GM12878 (cell line): ENCODE results near the gene RBP3. TPM values are rescaled to one million over a fixed set of nuclear protein-coding genes. Genes with fewer than 3 reads are reported as not detected.

Source experiments
- ATAC-seq: fragments of 200-7000 bp; cut with Tn5 transposase; 3 replicates; pipeline ENCODE4 v1.9.1; 2020; ENCODE audit warnings: mild to moderate bottlenecking, moderate library complexity
- BruUV-seq: library from RNA; stranded (reverse); fragments of 400-500 nt; replicated peaks from 2 replicates; lab custom pipeline; 2021; lab: Mats Ljungman, UMichigan
- CTCF ChIA-PET: fragments of 300-600 bp; sonication (Branson Sonifier 250); formaldehyde crosslinking; extraction: SDS; loops from one replicate; lab custom pipeline; 2021; ENCODE audit warnings: inconsistent platforms; lab: Yijun Ruan, JAX
- POLR2A ChIA-PET: fragments of 350-600 bp; formaldehyde crosslinking; extraction: SDS; loops from one replicate; lab custom pipeline; 2021; ENCODE audit warnings: inconsistent platforms; lab: Charles Lee
- RAD21 ChIA-PET: fragments of 300-600 bp; sonication (Branson Sonifier 250); formaldehyde crosslinking; loops from one replicate; lab custom pipeline; 2023; ENCODE audit warnings: antibody characterized with exemption; ENCODE audit not compliant: unreplicated experiment; lab: Charles Lee
- SMC1A ChIA-PET: fragments of 300-600 bp; sonication (Branson Sonifier 250); formaldehyde crosslinking; loops from one replicate; lab custom pipeline; 2023; ENCODE audit not compliant: unreplicated experiment, uncharacterized antibody; lab: Charles Lee
- DNase-seq: peaks from one replicate; pipeline ENCODE4 v3.0.0-alpha.2; 2011; ENCODE audit warnings: low read depth, low spot score
- FAIRE-seq: peaks from 3 replicates; lab custom pipeline; 2011; peaks lifted over from hg19 to GRCh38; lab: Jason Lieb, UNC
- H2AFZ ChIP-seq: 2 replicates; pipeline ENCODE4 v1.6.0; 2011; ENCODE audit warnings: low read depth, low read length, control low read depth; ENCODE audit not compliant: control insufficient read depth
- H3K27ac ChIP-seq: 2 replicates; pipeline ENCODE4 v1.5.1; 2011; ENCODE audit warnings: control low read depth; ENCODE audit not compliant: control insufficient read depth, insufficient read depth
- H3K27me3 ChIP-seq, 2 experiments: replicated peaks in 1 of 2; 2 replicates each; pipeline versions ENCODE4 v1.6.0 to v1.6.1; 2011; ENCODE audit warnings: low read length in 1 of 2; ENCODE audit not compliant: control insufficient read depth in 2 of 2, insufficient read depth in 2 of 2
- H3K36me3 ChIP-seq, 2 experiments: 2 replicates each; pipeline ENCODE4 v1.5.1; 2011; ENCODE audit warnings: low read length in 1 of 2; ENCODE audit not compliant: control insufficient read depth in 2 of 2, insufficient read depth in 2 of 2
- H3K4me1 ChIP-seq: 2 replicates; pipeline ENCODE4 v1.6.1; 2011; ENCODE audit warnings: mild to moderate bottlenecking, low read length, moderate library complexity, mixed read lengths; ENCODE audit not compliant: control insufficient read depth, insufficient read depth
- H3K4me2 ChIP-seq: 2 replicates; pipeline ENCODE4 v1.6.0; 2011; ENCODE audit warnings: control low read depth; ENCODE audit not compliant: control insufficient read depth, insufficient read depth
- H3K4me3 ChIP-seq: fragments of 200-600 bp; sonication (generic); 2 replicates; pipeline ENCODE4 v1.5.1; 2016
- H3K79me2 ChIP-seq: 2 replicates; pipeline ENCODE4 v1.6.0; 2011; ENCODE audit warnings: low read length; ENCODE audit not compliant: control insufficient read depth, insufficient read depth
- H3K9ac ChIP-seq: 2 replicates; pipeline ENCODE4 v1.8.0; 2011; ENCODE audit warnings: low read length, control low read depth, mixed read lengths; ENCODE audit not compliant: control insufficient read depth, insufficient read depth
- H3K9me3 ChIP-seq: replicated peaks from 3 replicates; pipeline ENCODE4 v1.5.1; 2011; ENCODE audit warnings: mild to moderate bottlenecking, low read length; ENCODE audit not compliant: control insufficient read depth, insufficient read depth
- H4K20me1 ChIP-seq: 2 replicates; pipeline ENCODE4 v1.6.0; 2011; ENCODE audit not compliant: control insufficient read depth, insufficient read depth
- ATF7 ChIP-seq: fragments of 450-650 bp; IDR thresholded peaks from 2 replicates; pipeline ENCODE4 v1.6.1; 2016; ENCODE audit warnings: low read depth, mild to moderate bottlenecking
- CTCF ChIP-seq, 3 experiments: IDR thresholded peaks in 2 of 3; conservative IDR thresholded peaks in 1 of 3; 2 replicates each; pipeline ENCODE4 v1.5.1; 2011; ENCODE audit warnings: low read depth in 3 of 3, low read length in 3 of 3, mild to moderate bottlenecking in 3 of 3, control low read depth in 2 of 3, moderate library complexity in 2 of 3, inconsistent platforms in 1 of 3, mixed read lengths in 1 of 3; ENCODE audit not compliant: control insufficient read depth in 2 of 3, insufficient read depth in 1 of 3; ENCODE audit errors: extremely low read depth in 1 of 3
- EGR1 ChIP-seq, 2 experiments: IDR thresholded peaks; 1 replicate in 1 of 2; 2 replicates in 1 of 2; pipeline ENCODE4 v1.6.1; 2011 to 2012; ENCODE audit warnings: low read depth in 2 of 2, low read length in 2 of 2, borderline replicate concordance in 1 of 2, mild to moderate bottlenecking in 1 of 2, moderate library complexity in 1 of 2
- HDGF ChIP-seq: fragments of 450-650 bp; IDR thresholded peaks from 2 replicates; pipeline ENCODE4 v1.6.1; 2016; ENCODE audit warnings: antibody characterized with exemption
- MXI1 ChIP-seq: fragments of 150-350 bp; IDR thresholded peaks from 2 replicates; pipeline ENCODE4 v1.6.1; 2011; ENCODE audit warnings: low read depth, mild to moderate bottlenecking, inconsistent platforms, low read length, improper control_type of control experiment
- RAD21 ChIP-seq: IDR thresholded peaks from 2 replicates; pipeline ENCODE4 v1.6.1; 2011; ENCODE audit warnings: mild to moderate bottlenecking, low read depth, low read length, moderate library complexity; ENCODE audit not compliant: insufficient read depth
- RBBP5 ChIP-seq: fragments of 200-600 bp; sonication (generic); conservative IDR thresholded peaks from 2 replicates; pipeline ENCODE4 v1.6.1; 2016
- RCOR1 ChIP-seq: conservative IDR thresholded peaks from 2 replicates; pipeline ENCODE4 v1.6.1; 2012; ENCODE audit warnings: low read depth, low read length, improper control_type of control experiment
- SMC3 ChIP-seq: IDR thresholded peaks from 2 replicates; pipeline ENCODE4 v1.6.1; 2011; ENCODE audit warnings: low read length, improper control_type of control experiment, borderline replicate concordance
- TCF12 ChIP-seq: IDR thresholded peaks from 2 replicates; pipeline ENCODE4 v1.6.1; 2011; ENCODE audit warnings: low read depth, mild to moderate bottlenecking, low read length
- ZNF622 ChIP-seq: fragments of 450-650 bp; IDR thresholded peaks from 2 replicates; pipeline ENCODE4 v1.6.1; 2017; ENCODE audit warnings: mild to moderate bottlenecking, inconsistent platforms
- WGBS: methylation state at CpG from one replicate; pipeline ENCODE4 v1.1.6; 2016; ENCODE audit warnings: low lambda C conversion rate; ENCODE audit not compliant: insufficient replicate concordance, insufficient coverage; ENCODE audit errors: missing lambda C conversion rate; 5-methylcytosine and 5-hydroxymethylcytosine counted together
- in situ Hi-C: fragments of 300-500 bp; cut with MboI; formaldehyde crosslinking; loops from 9 replicates; pipeline ENCODE4 v1.14.3; 2018; ENCODE audit warnings: mixed read lengths
- intact Hi-C: fragments of 100-400 bp; cut with micrococcal nuclease; formaldehyde crosslinking; loops from one replicate; pipeline ENCODE4 v1.14.2; 2022; ENCODE audit not compliant: unreplicated experiment
- polyA plus RNA-seq, 11 experiments: library from polyadenylated mRNA; depleted of rRNA in 4 of 11; unstranded in 6 of 11; stranded (reverse) in 5 of 11; fragments of >200 nt; fragmentation: Nextera tagmentation in 4 of 11; fragmentation: Illumina TruSeq in 1 of 11; extraction: Ambion mirVana in 4 of 11; extraction: Trizol in 1 of 11; gene quantifications; 1 replicate in 1 of 11; 2 replicates in 10 of 11; pipeline versions ENCODE4 v1.2.1 to v1.2.3, GENCODE V29; 2011 to 2016; ENCODE audit warnings: inconsistent platforms in 2 of 11, missing spikeins in 2 of 11, low read depth in 1 of 11
- total RNA-seq, 4 experiments: library from RNA; depleted of rRNA in 3 of 4; stranded (reverse); fragments of >200 nt in 3 of 4; fragmentation: Illumina TruSeq in 1 of 4; extraction: Trizol in 1 of 4; gene quantifications; 2 replicates each; pipeline versions ENCODE4 v1.2.1 to v1.2.3, GENCODE V29; 2013 to 2021

Gene RBP3
- total and polyA plus RNA-seq, 10 of the 15 experiments (the other 5 are each of a cell fraction or from before 2014, with no cell fraction given), result not detected

GRCh38 chr10:47340608-47341170 is 7.5 kb upstream of the RBP3 start:
- WGBS, result 74% methylated on average over 5 of the region's 5 CpGs
- ChIA-PET CTCF (interaction anchor here (0.7 to 2.1 kb wide), 16 partner anchors 10 to 348 kb away, joined by 3 to 17 read pairs (median 4); partner anchors contain the start of gene GDF2), RAD21 (interaction anchor here (0.9 to 1.2 kb wide), 2 partner anchors 293 to 316 kb away, joined by 5 to 7 read pairs; no protein-coding TSS in a partner anchor), POLR2A (no interaction called here), SMC1A (interaction anchor here (0.6 to 1.7 kb wide), 3 partner anchors 29 to 316 kb away, joined by 3 to 7 read pairs (median 3); no protein-coding TSS in a partner anchor)
- no peaks in the 10 kb centered on the region for H3K79me2 ChIP-seq
- peak; percentile 81 for ATAC-seq
- in situ Hi-C loops (no loop called here), intact Hi-C loops (loop anchor here (1.0 kb wide), 1 partner anchor 293 kb away; no protein-coding TSS in a partner anchor)
- H3K9me3 ChIP-seq, result no peaks in the 10 kb centered on the region
- no peaks in the 10 kb centered on the region; a peak in 2 of 4 replicates for H3K27me3 ChIP-seq
- BruUV-seq, result no TSS peak
- TF ChIP-seq ATF7 (0 out of 2 replicates have a peak, but pooled peaks have one; percentile 31), MXI1 (no peak), ZNF622 (no peak), HDGF (no peak), TCF12 (no peak), SMC3 (peak; percentile 67), CTCF (IDR thresholded peaks at IDR 0.05 in 2 of 3, conservative IDR thresholded peaks at IDR 0.05 in 1 of 3; ENCODE audit: control insufficient read depth in 2 of 3, extremely low read depth in 1 of 3, insufficient read depth in 1 of 3, low read depth in 3 of 3, low read length in 3 of 3) (peak; percentile 81 to 95 (median 94)), RAD21 (peak; percentile 67), RCOR1 (no peak), RBBP5 (no peak), EGR1 (IDR thresholded peaks at IDR 0.05; ENCODE audit: borderline replicate concordance in 1 of 2, low read depth in 2 of 2, low read length in 2 of 2) (no peak)
- no peaks in the 10 kb centered on the region for H4K20me1 ChIP-seq
- H3K36me3 ChIP-seq, result no peaks in the 10 kb centered on the region
- no peak overlapping the region for H2AFZ ChIP-seq
- peak; percentile 9 for DNase-seq
- no peak overlapping the region for H3K27ac ChIP-seq
- no peak overlapping the region for H3K4me2 ChIP-seq
- FAIRE-seq, result no peak
- H3K4me3 ChIP-seq, result no peak overlapping the region
- H3K9ac ChIP-seq, result no peak overlapping the region
- no peaks in the 10 kb centered on the region for H3K4me1 ChIP-seq
